Activated T-cell treated with anti-CD3 and anti-CD28 coated beads, Interleukin-2, amount 50 U/mL, for 1 hour (primary cell): ENCODE measurements around the gene TFAP2A.

ENCODE experiments used
- DNase-seq: peaks from one replicate; pipeline ENCODE4 v3.0.0-alpha.2; 2020

Gene TFAP2A

DNA sequence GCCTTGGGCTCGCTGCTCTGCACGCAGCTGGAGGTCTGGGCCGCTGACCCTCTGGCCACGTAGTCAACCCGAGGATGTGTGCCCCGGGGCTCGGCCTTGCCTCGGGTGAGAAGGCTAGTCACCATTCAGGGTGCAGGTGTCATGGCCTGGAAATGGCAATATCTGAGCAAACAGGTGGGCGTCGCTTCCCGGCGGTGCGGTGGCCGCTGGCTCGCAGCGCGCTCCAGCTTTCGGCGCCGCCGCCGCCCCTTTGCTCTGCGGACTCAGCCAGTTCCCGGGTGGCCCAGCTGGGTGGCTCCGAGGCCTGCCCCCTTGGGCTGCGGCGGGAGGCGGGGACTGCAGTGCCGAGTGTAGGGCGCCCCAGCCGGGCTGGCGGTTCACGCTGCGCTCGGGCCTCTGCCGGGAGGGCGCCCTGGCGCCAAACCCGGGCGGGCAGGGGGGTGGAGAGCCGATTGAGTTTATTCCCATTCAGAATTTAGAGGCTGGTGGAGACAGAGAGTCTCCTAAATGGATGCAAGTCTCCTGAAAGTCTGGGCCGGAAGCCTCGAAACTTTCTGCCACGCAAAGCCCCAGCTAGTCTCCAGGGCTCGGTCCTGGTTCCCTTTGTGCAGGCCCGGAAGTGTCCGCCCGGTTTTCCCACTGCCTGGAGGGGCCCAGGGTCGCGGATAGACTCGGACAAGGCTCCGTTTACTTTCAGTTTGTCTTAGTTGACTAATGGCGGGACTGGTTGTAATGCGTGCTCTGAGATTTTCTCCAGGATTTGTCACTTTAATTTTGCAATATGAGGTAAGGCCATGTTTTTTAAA is 11.3 kb upstream of the TFAP2A start:
- no peak for DNase-seq

DNA sequence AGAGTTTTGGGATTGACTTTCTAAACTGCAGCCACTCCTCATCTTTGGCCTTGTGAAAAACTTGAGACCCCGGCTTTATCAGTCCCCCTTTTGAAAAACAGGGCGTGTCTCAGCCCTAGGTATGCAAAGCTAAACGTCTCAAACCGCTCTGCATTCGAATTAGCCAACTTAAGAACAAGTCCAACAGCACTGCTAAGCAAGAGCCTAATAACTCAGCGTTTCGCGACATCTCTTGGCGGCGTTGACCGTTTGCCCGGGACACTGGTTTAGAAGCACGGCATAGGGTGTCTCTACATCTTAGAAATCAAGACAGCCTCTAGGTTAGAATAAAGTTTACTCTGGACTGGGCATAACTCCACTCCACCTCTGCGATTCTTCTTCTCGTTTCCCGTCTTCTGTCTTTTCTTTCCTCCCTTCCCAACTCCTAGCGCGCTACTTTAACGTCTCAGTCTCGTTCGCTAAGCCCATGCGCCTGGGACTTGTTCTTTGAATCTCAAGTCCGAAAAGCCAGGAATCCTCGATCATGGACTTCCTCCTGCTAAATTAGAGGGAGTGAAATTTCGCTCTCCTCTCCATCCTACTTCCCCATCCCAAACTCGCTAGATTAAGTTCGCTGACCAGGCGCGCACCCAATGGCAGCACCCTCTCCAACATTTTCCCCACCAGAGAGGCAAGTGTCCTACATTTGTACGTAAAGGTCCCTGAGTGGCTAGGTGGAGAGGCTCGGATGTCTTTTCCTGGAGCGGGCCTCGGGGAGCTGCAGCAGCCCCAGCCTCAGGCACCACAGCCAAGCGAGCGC is 10.5 kb upstream of the TFAP2A start:
- DNase-seq, result no peak

DNA sequence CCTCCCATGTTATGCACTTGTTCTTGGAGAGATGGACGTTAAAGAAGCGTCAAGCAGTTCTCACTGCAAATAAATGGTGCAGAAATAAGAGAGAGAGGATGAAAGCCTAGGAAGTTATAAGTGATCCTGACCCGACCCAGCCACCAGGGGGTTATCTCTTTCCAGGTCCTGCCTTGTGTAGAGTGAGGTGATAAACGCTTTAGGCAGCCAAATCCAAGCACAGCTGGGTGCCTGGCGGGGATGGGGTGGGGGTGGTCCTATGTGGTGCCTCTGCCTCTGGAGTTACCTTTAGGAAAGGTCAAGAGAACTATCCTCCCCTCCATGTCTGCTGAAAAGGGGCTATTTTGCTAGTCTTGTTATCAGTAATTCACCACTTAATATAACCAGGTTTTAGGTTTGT is 9.2 kb upstream of the TFAP2A start:
- DNase-seq, result no peak

DNA sequence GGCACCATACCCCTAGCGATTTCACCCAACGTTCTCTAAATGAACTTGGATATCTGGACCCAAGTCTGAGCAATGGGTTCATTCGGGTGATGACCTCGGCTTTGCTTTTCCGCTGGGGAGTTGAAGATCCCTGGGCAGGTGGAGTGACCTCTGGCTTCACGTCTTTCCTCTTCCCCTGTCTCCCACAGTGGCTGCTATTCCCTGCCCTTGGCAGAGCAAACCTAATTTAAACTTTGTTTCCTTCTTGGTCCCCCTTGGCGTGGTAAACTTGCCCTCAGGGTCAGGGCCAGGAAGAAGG is 7.8 kb upstream of the TFAP2A start:
- DNase-seq, result no peak

DNA sequence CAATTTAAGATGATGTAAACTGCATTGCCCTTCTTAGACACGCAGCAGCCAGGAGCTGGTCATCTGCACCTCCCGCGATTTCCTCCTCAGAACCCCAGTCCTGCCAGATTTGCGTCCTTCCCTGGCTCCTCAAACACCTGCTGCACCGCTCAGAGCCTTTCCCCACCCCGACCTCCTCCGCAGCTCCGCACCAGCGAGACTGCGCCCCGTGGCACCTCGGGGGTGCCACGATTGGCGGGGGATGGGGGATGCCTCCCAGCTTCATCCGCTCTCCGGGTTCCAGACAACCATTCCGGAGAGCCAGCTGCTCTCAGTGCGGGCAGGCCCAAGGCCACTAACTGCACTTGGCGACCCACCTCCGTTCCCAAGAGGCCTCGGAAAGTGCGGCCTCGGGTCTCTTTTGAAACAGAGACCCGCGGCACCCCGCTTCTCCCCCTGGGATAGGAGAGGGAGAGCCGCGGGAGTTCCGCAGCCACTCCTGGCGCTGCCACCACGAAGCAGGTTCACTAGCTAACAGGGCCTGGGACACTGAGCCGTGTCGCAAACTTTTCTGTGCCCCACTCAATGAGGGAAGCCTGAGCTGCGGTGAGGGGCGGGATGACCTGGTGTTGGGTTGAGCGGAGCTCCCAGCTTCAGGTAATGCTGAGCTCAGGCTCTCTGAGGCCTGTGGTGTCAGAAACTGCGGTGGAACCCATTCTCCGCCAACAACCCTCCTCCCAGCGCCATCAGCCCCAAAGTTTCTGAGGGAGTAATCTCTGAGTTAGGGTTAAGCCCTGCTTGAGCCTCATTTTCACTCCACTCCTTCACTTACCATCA is 7.3 kb upstream of the TFAP2A start:
- no peak for DNase-seq

DNA sequence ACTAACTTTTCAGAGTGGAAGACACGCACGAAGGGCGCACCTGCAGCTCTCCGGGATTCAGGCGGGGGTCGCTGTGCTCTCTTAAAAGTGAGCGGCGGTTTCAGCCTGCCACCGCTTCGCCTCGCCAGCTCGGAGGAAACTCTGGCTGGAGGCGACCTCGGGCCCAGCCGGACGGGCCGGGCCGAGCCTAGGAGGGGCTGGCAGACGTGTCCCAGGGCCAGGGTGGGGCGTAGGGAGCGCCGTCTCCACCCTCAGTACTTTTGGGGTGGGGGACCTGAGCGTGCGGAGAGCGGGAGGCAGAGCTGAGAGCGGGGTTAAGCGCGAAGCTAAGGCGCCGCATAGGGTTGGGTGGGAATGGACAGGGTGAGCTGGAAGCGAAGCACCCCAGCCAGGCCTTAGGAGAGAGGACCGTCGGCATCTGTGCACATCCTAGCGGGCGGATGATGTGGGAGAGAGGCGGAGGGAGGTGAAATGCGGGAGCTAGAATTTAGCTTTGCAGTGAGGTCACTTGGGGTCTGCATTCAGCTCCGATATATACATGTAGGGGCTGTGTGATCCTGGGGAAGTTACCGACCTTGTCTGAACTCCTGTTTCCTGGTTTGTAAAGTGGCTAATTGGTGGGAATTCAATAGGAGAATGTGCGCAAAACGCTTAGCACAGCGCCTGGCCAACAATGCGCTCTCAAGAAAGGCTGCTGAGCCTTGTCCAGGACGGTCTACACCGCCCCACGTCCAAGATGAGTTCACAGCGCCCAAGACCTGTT is 6.5 kb upstream of the TFAP2A start:
- no peak for DNase-seq

DNA sequence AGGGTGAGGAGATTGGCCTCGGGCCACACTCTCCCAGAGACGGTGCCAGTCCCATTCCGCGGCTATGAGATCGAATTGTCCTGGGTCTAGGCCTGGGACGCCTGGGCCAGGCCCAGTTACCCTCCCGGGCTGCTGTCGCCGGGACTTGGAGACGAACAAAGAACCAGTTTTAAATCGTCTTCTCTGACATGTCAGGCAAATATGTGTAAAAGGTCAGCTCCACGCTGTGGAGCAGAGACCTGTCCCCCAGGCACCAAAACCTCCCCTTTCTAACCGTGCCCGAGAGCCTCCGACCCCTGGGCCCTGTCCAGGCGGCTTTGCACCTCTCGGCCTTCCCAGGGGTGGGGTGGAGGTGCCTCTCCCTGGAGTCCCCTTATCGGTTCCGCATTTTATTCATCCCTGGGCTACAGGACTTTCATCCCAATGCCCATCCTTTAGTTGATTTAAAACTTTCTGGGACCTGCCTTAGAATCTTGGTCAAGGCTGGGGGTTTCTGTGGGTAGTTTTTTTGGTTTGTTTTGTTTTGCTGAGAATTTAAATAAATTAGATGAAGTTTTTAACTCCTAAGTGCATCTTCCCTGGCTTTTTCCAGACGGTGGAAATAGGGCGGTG is 5.8 kb upstream of the TFAP2A start:
- no peak for DNase-seq

DNA sequence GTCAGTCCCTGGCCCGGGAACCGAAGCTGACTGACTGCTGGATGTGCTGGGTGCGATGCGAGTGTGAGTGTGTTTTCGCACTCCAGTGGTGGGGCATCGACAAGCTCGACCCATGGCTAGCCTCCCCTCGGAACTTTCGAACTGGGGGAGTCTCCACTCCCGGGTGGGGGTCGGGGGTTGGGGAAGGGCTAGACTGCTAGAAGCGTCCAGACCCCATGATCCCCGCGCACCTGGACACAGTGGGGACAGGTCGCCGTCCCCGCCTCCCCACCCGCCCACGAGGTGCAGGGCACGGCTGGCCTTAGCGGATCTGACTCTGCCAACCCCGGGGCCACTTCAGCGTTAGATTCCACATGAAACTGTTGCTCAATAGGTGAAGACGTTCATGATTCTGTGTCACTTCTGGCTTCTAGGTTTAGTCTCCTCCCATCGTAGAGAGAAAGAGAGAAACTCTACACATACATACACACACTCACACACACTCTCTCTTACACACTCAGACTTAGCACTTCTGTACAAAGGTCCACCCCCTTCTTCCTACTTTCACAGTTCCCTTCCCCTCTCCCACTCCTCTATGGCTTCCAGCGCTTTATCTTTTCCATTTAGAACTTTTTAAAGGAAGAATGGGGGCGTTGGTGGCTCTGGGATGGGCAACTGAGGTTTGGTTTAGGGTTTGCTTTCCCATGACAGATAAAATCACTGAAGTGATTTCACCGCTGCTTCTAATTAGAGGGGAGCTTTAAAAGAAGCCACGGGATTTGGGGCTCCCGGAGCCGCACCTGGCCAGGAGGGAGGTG is 5.1 kb upstream of the TFAP2A start:
- no peak for DNase-seq

DNA sequence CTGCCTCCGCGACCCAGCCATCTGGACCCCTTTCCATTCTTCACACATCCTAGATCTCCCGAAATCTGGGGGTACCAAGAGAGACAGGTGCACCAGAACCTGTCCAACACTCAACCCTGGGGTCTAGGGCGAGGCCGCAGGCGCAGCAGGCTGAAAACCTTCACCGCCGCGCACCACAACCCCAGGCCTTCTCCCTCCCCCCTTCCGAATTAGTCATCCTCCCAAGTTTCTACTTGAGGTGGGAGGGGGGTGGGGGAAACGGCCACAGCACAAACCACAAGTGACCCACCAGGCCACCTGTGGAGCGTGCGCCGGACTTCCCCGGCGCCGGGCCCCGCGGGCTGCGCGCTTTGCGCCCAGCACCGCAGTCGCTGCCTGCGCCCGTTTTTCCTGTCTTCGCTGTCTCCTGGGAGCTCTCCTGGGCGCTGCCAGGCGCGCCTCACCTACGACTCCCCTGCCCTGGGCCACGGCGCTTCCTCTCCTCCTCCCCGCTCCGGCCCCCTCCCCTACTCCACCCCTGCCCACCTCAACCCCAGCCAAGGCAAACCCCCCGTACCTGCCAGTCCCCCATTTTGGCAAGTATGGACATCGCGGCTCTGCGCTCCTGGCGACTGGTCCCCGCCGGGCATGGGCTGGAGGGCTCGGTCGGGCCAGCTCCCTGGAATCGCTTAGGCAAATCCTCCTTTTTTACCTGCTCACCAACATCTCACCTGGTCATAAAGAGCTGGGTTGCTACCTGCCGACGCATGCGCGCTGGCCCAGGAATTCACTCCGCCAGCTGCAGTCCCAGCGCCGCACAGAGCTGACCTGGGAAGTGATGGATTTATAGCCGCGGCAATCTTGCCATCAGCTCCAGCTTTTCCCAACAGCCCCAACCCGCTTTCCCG is 4.2 kb upstream of the TFAP2A start:
- no peak for DNase-seq

DNA sequence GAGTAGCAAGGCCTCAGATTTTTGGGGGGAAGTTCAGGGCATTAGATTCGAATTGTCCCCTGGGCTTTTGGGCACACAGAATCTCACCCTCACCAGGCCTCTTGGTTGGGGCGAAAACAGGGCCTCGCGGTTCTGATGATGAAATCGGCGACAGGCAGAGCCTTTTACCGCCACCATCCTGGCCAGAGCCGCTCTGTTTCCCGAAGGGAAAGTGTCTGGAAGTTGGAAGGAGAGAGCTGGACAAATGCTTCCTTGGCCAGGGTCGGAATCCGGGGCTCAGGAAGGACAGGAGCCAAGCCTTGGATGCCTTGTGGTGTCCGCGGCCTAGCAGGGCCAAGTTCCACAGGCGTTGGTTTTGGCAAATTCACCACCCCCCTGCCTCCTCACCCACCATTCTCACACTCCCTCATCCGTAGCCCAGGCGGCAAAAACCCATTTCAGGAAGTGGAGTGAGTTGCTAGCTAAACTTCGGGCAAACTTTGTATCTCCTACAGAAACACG is 3.5 kb upstream of the TFAP2A start:
- no peak for DNase-seq

DNA sequence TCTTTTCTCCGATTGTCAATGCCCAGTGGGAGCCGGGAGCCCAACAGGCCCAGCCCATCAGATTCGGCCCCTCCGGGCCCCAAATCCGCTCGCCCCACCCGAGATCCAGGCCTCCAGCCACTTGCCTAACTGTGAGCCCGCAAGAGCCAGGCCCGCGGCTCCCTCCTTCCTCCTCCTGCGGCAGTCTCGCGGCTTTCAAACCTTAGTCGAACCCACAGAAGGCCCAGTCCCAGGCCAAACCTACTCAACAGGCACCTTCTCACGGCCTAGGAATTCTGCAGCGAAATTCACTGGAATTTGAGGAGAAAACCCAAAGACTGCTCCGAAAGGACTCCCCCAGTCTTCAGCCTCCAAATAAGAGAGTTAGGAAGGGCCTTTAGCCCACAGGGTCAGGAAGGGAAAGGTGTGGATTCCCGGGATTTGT is 2.8 kb upstream of the TFAP2A start:
- no peak for DNase-seq

DNA sequence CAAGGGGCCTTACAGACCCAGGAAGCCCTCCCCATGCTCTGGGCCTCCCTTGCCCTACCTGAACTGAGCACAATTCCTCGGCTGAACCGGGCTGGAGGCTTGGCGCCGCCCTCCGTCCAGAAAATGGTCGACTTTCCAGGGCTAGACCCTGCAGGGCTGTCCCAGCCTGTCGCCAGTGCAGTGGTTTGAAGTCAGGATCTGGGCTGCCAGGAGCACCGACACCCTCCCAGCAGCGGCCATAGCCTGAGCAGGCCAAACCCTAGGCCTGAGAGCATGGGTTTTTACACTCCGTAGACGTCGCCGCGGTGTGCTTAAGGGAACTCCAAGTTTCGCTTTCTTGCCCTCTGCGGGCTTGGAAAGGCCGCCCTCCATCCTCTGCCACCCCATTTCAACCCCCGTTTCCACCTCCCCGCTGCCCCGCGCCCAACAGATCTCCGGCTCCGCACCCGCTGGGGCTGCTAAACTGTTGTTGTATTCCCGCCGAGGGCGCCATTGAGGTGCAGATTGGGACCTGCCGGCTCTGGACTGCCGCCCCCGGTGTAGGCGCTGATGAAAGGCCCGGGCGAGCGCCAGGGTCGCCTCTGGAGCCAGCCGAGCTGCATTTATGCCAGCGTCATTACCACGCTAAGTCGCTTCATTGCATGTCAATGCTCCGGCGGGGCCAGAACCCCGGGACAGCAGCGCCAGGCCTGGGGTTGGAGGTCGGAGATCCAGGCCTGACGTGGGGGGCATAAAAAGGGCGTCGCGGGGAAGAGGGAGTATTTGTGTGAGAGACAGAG is 2.2 kb upstream of the TFAP2A start:
- DNase-seq, result no peak

DNA sequence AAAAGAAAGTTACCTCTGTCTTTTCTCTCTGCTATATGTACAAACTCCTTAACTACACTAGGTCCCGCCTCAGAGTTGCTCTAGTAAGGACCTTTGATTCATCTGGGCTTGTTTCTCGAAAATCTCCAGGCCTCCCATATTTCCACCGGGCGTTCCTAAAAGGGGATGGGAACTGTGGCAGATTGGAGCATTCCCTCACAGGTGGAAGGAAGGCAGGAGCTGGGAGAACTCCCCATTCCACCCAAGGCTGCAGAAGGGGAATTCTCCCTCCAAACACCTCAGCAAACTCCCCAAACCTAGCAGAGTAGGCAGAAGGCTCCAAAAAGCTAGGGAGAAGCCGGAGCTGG is 1.6 kb upstream of the TFAP2A start:
- DNase-seq, result no peak

DNA sequence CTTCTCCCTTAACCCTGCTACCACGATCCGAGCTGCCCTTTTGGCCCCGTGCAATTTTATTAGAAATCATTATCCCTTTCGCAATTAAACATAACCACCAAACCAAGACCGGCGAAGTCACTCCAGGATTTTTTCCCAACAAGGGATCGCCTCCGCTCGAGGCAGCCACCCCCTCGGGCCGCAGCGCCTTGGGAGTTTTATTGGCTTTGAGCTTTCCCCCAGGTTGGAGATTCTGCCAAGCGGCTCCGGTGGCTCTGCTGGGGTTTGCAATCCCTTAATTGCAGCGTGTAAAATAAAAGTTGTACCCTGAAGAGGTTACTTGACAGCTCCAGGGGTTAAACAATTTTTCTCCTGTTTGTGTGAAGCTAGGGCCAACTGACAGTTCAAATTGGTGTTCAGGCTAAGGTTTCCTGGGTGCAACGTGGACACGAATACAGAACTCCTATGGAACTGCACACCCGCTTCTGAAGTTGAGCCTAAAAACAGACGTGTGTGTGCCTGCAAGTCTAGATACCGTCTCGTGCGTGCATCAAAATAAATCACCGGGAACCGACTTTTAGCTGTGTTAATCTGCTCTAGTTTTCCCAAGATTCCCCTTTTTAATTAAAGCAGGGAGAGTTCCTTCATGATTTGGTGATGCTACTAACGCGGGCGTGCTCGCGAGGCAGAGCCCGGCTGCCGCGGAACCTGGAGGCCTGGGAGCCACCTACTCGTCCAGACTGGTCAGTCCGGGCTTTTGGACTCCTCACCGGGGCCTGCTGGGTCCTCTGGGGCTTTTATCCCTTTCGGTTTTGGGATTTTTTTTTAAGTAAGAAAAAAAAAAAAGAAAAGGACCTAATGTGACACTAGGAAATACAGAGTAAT is 975 bp upstream of the TFAP2A start:
- no peak for DNase-seq

DNA sequence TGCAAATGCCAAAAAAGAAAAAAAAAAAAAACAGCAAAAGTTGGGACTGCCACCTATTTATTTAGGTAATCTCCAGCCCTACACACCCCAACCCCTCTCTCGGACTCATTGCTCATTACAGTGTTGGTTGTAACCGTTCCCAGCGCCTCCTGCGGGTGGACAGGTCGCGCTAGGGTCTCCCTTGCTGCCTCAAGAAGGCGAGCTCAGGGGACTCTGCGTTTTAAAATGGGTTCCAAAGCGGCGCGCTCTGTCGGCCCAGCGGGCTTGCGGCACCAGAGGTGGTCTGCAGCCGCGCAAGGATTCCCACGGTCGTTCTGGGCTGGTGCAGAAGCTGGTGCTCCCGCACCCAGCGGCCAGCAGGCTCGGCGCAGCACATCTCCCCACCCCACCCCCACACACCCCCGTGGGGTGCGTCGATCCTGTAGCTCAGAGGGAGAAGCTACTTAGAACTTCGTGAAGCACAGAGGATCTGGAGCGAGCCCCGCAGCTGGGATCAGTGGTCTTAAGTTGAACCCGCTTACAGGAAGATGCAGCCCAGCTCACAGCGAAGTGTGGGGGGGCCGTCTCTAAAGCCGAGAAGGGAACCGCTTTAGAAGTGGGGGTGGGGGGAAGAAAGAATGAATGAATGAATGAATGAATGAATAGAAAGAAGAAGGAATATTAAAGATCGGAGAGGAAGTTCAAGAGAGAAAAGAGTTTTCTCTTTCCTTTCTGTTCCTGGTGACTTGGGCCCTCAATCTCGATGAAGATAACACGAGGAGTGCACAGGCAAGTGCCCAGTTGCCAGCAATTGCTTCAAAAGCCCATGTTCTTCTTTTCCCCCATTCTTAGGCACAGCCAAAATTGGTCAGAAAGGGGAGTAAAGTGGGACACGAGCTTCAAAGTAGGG is 780 bp downstream of the TFAP2A start:
- DNase-seq, result no peak

DNA sequence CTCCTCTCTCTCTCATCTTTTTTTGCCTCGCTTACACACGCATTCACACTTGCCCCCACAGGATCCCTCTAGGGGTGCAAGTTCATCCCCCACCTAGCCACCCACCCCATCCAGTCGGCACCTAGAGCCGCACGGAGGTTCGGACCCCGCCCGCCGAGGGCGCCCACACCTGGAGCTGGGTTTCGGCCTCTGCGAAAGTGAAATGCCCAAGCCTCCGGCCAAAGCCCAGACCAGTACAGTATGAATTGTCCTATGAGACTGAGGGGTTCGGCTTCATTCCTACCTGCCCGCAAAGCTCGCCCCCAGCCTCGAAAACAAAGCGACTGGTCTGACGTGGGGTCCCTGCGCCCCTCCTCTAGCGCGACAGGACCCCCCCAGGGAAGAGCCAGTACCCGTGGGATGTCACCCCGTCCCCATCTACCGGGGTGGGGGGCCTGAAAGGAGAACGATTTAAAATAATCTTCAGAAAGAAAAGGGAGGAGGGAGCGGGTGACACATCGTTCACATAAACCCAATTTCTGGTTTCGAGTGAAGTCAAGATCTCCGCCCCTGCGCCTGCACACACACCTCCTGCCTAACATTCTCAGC is 1.5 kb downstream of the TFAP2A start:
- DNase-seq, result no peak
